Thyroid gland (tissue), 4 donors: ENCODE measurements around the gene DAPP1. TPM values are rescaled to one million over a fixed set of nuclear protein-coding genes. Genes with fewer than 3 reads are reported as not detected.

Source experiments
- DNase-seq, 2 donors: peaks; one replicate each; pipeline ENCODE4 v3.0.0-alpha.2; 2019
- H3K27ac ChIP-seq, 3 donors: fragments of 200-600 bp; sonication (generic); 1 replicate in 2 of 3; 2 replicates in 1 of 3; pipeline ENCODE4 v1.5.1; 2016 to 2019; ENCODE audit warnings: mild to moderate bottlenecking in 1 of 3, moderate library complexity in 1 of 3
- H3K27me3 ChIP-seq: fragments of 200-600 bp; sonication (generic); one replicate; pipeline ENCODE4 v1.5.1; 2019
- H3K36me3 ChIP-seq, 2 donors: fragments of 200-600 bp; sonication (generic); one replicate each; pipeline ENCODE4 v1.5.1; 2016 to 2019
- H3K4me1 ChIP-seq, 2 donors: fragments of 200-600 bp; sonication (generic); one replicate each; pipeline ENCODE4 v1.5.1; 2017 to 2019
- H3K4me3 ChIP-seq, 3 donors: fragments of 200-600 bp; sonication (generic); replicated peaks in 1 of 3; 1 replicate in 2 of 3; 2 replicates in 1 of 3; pipeline ENCODE4 v1.5.1; 2016; ENCODE audit warnings: mild to moderate bottlenecking in 1 of 3
- H3K9me3 ChIP-seq: fragments of 200-600 bp; sonication (generic); one replicate; pipeline ENCODE4 v1.5.1; 2017
- CTCF ChIP-seq, 6 experiments: fragments of 200-600 bp in 3 of 6; fragments of 450-650 bp in 3 of 6; sonication (generic) in 3 of 6; IDR thresholded peaks; one replicate each; pipeline ENCODE4 v1.5.1; 2016 to 2019; ENCODE audit warnings: antibody characterized with exemption in 6 of 6, mild to moderate bottlenecking in 2 of 6, inconsistent platforms in 1 of 6, moderate library complexity in 1 of 6
- POLR2A ChIP-seq, 2 donors: fragments of 450-650 bp; IDR thresholded peaks; one replicate each; pipeline ENCODE4 v1.6.1; 2017; ENCODE audit warnings: antibody characterized with exemption in 2 of 2, mild to moderate bottlenecking in 2 of 2, moderate library complexity in 1 of 2
- WGBS, 2 donors: methylation state at CpG; one replicate each; pipeline ENCODE4 v1.1.5; 2017; 5-methylcytosine and 5-hydroxymethylcytosine counted together
- intact Hi-C: fragments of 100-400 bp; cut with DNase I; formaldehyde crosslinking; loops from one replicate; pipeline ENCODE4 v1.15.1; 2023
- total RNA-seq, 4 donors: library from RNA; depleted of rRNA; stranded (reverse); fragments of >200 nt; gene quantifications; one replicate each; pipeline ENCODE4 v1.2.3, GENCODE V29; 2016

DAPP1 gene
- total RNA-seq, 4 donors from 2014 or later = 0.33 to 1.5 (median 0.70) TPM

- Histone ChIP-seq H3K4me1 (peaks cover 8 to 15% of the 10 kb centered on the region in 2 donors), H3K4me3 (no peak overlapping the region), H3K27me3 (no peaks in the 10 kb centered on the region), H3K36me3 (no peaks in the 10 kb centered on the region), H3K27ac (no peak overlapping the region), H3K9me3 (no peaks in the 10 kb centered on the region)
- TF ChIP-seq CTCF (IDR thresholded peaks at IDR 0.05) (no peak), POLR2A (IDR thresholded peaks at IDR 0.05) (no peak)
- WGBS, 2 donors = 82 to 88% methylated on average over 2 of the region's 2 CpGs
- DNase-seq = no peak
- intact Hi-C loops = loop anchor here (5.0 kb wide), 2 partner anchors 56 to 329 kb away; partner anchors contain the start of genes DNAJB14 and TRMT10A
These were observed 74.7 kb downstream of the DAPP1 start for GRCh38 chr4:99891351-99891750.

DNA sequence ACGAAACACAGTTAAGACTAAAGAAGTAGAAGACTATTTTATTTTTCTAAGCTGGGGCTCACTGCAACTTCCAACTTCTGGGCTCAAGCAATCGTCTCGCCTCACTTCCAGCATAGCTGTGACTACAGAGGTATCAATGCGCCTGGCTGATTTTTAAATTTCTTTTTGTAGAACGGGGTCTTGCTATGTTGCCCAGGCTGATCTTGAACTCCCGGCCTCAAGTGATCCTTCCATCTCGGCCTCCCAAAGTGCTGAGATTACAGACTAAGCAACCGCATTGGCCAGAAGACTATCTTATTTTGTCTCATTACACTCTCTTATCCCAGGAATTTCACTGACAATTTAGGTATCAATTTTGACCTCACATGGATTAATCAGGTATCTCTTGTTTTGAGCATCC, 76.4 kb downstream of the DAPP1 start:
- DNase-seq = no peak
- TF ChIP-seq POLR2A (IDR thresholded peaks at IDR 0.05) (no peak), CTCF (IDR thresholded peaks at IDR 0.05) (no peak)
- H3K27ac ChIP-seq = no peak overlapping the region
- intact Hi-C loops = loop anchor here (5.0 kb wide), 2 partner anchors 54 to 331 kb away; partner anchors contain the start of genes DNAJB14 and TRMT10A
- WGBS, 2 donors = 93 to 97% methylated on average over 8 of the region's 8 CpGs
- peaks cover 8 to 15% of the 10 kb centered on the region in 2 donors for H3K4me1 ChIP-seq
- H3K36me3 ChIP-seq = no peaks in the 10 kb centered on the region
- no peaks in the 10 kb centered on the region for H3K27me3 ChIP-seq
- no peaks in the 10 kb centered on the region for H3K9me3 ChIP-seq
- peak overlapping the region in 1 of 3 donors; percentile 83 for H3K4me3 ChIP-seq

DNA sequence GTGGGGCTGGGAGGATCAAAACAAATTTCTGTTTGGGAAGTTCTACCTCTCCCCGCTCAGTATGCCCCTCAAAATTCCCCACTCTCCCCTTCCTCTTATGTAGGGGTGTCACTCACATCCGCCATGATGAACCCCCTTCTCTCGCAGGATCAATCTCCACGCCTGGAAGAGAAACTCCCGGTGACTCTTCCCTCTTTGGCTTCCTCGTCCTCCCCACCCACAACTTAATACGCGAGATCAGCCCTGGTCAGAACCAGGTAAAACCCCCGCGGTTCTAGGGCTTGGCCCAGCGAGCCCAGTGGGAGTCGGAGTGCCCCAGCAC, 77.2 kb downstream of the DAPP1 start:
- peak overlapping the region; percentile 83 to 99 (median 99) for H3K4me3 ChIP-seq
- peak overlapping the region; percentile 75 to 83 (median 80) for H3K27ac ChIP-seq
- no peak for DNase-seq
- H3K36me3 ChIP-seq = no peaks in the 10 kb centered on the region
- no peaks in the 10 kb centered on the region for H3K9me3 ChIP-seq
- no peaks in the 10 kb centered on the region for H3K27me3 ChIP-seq
- TF ChIP-seq POLR2A (IDR thresholded peaks at IDR 0.05) (no peak), CTCF (IDR thresholded peaks at IDR 0.05) (no peak)
- 2 to 3% methylated on average over 12 of the region's 12 CpGs for WGBS, 2 donors
- peaks cover 8 to 15% of the 10 kb centered on the region in 2 donors for H3K4me1 ChIP-seq
- intact Hi-C loops = loop anchor here (5.0 kb wide), 2 partner anchors 54 to 331 kb away; partner anchors contain the start of genes DNAJB14 and TRMT10A

DNA sequence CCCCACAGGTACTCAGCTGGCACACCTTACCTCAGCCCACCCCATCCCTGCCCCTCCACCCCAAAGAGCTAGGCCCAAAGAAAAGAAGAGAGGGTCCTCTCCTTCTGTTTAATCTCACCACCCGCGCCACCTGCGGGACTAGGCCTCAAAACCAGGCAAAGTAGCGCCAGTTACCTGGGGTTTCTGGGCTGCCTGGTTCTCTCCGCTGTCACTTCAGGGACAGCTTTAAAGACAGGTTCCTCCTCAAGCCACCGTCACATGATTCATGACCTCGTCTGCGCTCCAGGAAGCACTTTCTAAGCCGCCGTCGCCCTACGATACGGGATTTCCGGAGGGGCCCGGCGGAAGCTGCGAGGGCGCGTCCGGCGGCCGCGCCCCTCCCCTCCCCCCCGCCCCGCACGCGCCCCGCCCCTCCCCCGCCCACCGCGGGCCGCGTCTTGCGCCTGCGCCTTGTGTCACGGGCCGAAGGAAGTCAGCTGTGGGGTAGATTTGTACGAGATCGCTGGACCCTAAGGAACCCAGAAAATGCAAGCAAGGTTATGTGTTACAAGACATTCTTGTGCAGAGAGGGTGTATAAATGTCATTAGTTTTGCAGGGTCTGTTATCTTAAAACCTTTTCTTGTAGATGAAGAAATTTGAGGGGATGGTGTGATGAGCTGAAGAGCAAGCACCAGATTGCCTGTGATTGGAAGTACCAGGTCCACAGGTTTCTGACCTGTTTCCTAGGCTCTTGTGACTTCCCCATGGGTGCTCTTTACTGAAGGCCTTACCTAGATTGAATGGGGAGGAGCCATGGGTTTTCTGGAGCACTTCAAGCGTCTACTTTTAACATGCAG, 77.8 kb downstream of the DAPP1 start, which contains the start of gene LAMTOR3:
TSS of gene LAMTOR3 (minus strand) at position 267 of the 837 bp plus-strand sequence. CDS start 464 bp downstream, outside the sequence.
- TF ChIP-seq POLR2A (IDR thresholded peaks at IDR 0.05) (peak in 1 of 2 donors; percentile 48), CTCF (IDR thresholded peaks at IDR 0.05) (no peak)
- Histone ChIP-seq H3K9me3 (no peaks in the 10 kb centered on the region), H3K27me3 (no peaks in the 10 kb centered on the region), H3K36me3 (no peaks in the 10 kb centered on the region), H3K4me1 (peaks cover 8 to 15% of the 10 kb centered on the region in 2 donors), H3K4me3 (peak within 1 kb of the TSS; percentile 83 to 99 (median 99)), H3K27ac (peak within 1 kb of the TSS; percentile 75 to 83 (median 80))
- intact Hi-C loops = loop anchor here (5.0 kb wide), 2 partner anchors 53 to 332 kb away; partner anchors contain the start of genes DNAJB14 and TRMT10A
- WGBS, 2 donors = 3 to 8% methylated on average over 10 to 28 of the region's 40 CpGs
- peak; percentile 91 for DNase-seq

DNA sequence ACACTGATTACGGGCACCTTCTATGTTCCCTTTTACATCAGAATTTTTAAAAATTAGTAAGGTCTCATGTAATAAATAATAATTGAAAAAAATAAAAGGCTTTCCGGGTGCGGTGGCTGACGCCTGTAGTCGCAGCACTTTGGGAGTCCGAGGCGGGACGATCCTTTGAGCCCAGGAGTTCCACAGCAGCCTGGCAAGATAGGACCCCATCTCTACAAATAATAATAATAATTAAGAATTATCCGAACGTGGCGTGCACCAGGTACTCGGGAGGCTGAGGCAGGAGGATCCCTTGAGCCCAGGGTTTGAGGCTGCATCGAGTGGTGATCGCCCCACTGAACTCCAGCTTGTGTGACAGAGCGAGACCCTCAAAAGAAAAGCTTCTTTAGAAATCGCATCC, 78.4 kb downstream of the DAPP1 start:
- H3K9me3 ChIP-seq = no peaks in the 10 kb centered on the region
- DNase-seq = peak in 1 of 2 donors; percentile 17
- no peaks in the 10 kb centered on the region for H3K36me3 ChIP-seq
- TF ChIP-seq POLR2A (IDR thresholded peaks at IDR 0.05) (no peak), CTCF (IDR thresholded peaks at IDR 0.05) (no peak)
- H3K4me3 ChIP-seq = peak overlapping the region in 1 of 3 donors; percentile 83
- peaks cover 8 to 15% of the 10 kb centered on the region in 2 donors for H3K4me1 ChIP-seq
- no peaks in the 10 kb centered on the region for H3K27me3 ChIP-seq
- intact Hi-C loops = loop anchor here (5.0 kb wide), 2 partner anchors 52 to 333 kb away; partner anchors contain the start of genes DNAJB14 and TRMT10A
- WGBS, 2 donors = 93% methylated on average over 16 of the region's 16 CpGs
- H3K27ac ChIP-seq = peak overlapping the region in 2 of 3 donors; percentile 41 to 75
